GM12875 (cell line): ENCODE measurements around the gene PRR7.
A peak's percentile ranks its signal among the peaks of the same experiment; 100 is the strongest.

ENCODE experiments used
- H3K4me3 ChIP-seq: one replicate; pipeline ENCODE4 v1.5.1; 2011; ENCODE audit warnings: low read depth, low read length, control low read depth
- TF ChIP-seq, protein P1 (sequence below): IDR thresholded peaks from 2 replicates; pipeline ENCODE4 v1.5.1; 2011; ENCODE audit warnings: low read depth, mild to moderate bottlenecking, control low read depth, inconsistent platforms, low read length, moderate library complexity, borderline replicate concordance; ENCODE audit not compliant: insufficient read depth

Gene PRR7

DNA sequence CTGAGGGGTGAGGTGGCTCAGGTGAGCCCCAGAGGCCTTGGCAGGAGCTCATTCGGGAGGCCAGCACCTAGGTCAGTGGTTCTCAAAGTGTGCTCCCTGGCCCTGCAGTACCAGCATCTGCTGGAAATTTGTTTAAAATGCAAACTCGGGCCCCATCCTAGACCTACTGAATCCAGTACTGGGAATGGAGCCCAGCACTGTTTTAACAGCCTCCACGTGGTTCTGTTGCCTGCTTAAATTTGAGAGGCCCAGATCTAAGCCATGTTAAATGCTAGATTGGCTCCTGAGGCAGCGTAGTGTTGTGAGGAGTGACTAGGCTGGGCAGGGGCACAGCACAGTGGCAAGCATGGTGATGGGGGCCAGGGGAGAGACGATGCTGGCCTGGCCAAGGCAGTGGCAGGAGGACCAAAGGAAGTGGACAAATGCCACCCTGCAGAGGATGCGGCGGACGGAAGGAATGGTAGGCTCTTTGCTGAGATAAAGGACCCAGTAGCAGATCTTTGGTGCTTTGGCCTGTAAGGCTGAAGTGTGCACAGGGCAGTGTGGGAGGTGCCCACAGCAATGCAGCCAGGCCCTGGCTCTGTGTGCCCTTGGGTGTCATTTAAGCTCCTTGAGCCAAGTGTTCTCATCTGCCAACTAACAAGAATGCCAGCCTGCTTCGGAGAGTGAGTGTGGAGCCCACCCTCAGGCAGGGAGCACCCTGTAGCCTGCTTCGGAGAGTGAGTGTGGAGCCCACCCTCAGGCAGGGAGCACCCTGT lies 4.2 kb downstream of the PRR7 start:
- no peak overlapping the region for H3K4me3 ChIP-seq
- TF ChIP-seq, protein P1, sequence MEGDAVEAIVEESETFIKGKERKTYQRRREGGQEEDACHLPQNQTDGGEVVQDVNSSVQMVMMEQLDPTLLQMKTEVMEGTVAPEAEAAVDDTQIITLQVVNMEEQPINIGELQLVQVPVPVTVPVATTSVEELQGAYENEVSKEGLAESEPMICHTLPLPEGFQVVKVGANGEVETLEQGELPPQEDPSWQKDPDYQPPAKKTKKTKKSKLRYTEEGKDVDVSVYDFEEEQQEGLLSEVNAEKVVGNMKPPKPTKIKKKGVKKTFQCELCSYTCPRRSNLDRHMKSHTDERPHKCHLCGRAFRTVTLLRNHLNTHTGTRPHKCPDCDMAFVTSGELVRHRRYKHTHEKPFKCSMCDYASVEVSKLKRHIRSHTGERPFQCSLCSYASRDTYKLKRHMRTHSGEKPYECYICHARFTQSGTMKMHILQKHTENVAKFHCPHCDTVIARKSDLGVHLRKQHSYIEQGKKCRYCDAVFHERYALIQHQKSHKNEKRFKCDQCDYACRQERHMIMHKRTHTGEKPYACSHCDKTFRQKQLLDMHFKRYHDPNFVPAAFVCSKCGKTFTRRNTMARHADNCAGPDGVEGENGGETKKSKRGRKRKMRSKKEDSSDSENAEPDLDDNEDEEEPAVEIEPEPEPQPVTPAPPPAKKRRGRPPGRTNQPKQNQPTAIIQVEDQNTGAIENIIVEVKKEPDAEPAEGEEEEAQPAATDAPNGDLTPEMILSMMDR = no peak

DNA sequence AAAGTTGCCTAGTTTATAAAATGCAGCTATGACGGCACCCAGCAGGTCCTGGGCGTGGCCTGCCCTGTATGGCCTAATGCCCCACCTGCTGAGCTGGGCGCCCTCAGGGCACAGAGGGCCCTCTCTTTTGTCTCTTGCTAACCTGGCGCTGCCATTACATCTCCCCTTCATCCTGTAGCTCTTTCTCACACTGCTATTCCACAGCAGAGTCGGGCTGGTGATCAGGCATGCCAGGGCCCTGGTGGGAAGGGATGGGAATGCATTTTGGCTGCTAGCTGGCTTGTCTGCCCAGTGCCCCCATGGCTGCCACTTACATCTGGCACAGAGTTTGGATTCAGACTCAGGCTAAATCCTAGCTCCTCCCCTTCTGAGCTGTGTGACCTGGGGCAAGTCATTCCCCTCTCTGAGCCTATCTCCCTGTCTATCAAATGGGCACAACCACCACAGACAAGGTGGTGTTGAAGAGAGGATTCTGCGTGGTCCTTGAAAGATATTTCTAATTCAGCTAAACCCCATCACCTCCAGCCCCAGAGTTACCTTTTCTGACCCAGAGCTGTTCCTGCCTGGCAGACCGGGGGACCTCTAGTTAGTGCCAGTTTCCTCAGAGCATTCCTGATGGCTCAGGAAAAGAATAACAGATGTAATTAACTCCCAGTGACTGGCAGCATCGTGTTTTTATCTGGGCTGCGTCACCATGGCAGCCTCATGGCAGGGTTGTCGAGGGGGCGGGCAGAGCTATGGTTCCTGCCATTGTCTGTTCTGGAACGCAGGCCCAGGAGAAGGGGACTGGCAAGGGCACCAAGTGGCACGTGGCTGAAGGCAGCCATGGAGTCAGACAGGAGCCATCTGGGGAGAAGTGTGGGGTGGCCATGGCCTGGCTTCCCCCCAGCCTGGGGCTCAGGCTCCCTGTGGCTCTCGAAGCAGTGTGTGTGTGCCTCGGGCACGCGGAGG lies 6.3 kb downstream of the PRR7 start:
- TF ChIP-seq, protein P1 = no peak
- no peak overlapping the region for H3K4me3 ChIP-seq

DNA sequence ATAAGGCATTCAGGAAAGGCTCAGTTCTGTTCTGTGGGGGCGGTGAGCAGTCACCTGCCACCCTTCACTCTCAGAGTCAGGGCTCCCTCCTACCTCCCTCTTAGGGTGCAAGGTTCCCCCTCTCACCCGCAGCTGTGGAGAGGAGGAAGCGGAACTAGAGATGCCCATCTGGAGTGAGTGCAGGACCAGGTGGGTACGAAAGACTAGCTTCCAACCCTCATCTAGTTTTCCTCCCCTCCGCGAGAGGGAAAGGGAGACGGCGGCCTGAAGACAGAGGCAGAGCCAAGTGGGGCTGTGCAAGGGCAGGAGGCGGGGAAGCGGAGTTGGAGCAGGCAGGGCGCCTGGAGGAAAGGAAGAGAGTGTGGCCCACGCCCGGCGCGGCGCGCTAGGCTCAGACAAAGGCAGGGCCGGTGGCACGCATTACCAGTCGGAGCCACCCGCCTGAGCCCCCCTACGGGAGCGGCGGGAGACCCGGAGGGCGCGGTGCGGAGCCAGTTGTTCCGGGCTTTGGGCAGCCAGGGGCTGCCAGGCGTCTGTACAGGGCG lies 7.3 kb downstream of the PRR7 start:
- peak overlapping the region; percentile 76 for H3K4me3 ChIP-seq
- TF ChIP-seq, protein P1 = no peak

DNA sequence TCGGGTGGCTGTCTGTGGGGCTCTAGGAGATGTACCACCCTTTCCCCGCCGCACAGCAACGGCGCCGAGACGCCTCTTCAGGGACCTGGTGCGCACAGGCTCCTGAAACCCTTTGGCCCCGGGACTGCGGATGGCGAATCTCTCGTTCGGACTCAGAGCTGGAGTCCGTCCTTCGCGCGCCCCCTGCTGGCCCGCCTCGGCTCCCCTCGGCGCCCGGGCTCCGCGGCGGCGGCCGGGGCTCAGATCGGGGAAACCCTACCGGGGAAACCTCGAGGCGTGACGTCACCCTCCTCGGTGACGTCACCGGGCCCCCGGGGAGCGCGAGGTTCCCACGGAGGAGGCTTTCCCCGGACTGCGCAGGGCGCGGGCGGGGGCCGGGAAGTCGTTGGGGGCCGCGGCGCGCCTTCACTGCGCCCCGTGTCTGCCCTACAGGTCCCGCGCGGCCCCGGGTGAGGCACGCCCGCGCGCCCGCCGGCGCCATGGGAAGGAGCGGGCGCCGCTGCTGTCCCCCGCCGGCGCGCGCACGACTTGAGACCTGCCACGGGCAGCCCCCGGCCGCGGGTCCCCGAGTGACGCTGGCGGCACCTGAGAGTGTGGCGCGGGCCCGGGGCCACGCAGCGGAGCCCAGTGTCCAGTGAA lies 7.9 kb downstream of the PRR7 start:
- H3K4me3 ChIP-seq = peak overlapping the region; percentile 76
- TF ChIP-seq, protein P1 = peak; percentile 88

DNA sequence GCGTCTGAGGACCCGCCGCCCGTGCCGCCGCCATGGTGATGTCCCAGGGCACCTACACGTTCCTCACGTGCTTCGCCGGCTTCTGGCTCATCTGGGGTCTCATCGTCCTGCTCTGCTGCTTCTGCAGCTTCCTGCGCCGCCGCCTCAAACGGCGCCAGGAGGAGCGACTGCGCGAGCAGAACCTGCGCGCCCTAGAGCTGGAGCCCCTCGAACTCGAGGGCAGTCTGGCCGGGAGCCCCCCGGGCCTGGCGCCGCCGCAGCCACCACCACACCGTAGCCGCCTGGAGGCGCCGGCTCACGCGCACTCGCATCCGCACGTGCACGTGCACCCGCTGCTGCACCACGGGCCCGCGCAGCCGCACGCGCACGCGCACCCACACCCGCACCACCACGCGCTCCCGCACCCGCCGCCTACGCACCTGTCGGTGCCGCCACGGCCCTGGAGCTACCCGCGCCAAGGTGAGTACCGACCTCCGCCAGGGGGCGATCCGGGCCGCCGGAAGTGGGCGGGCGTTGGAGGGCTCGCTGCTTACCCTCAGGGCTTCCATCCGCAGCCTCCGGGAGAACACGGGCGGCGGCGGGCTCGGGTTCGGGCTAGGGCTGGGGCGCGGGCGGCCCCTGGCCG lies 8.5 kb downstream of the PRR7 start:
- TF ChIP-seq, protein P1 = peak; percentile 88
- H3K4me3 ChIP-seq = peak overlapping the region; percentile 76
